Measurements from ENCODE around the gene COPG2.

DNA sequence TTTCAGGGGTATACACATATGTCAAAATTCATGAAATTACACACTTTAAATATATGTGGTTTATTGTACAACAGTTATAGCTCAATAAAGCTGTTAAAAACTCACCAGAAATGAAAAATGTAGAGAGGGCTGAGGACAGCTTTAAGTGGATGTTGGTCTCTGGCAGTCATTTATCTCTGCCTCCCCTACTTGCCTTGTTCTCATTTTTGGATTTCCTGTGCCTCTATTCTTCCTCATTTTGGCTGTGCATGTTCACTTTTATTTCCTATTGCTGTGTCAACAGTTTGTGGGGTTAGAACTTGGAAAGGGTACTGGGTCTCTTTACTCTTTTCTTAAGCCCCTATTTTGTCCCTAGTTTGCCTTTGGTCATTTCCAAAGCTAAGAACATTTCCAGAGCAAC lies 195.3 kb downstream of the COPG2 start:
- no peak for TF ChIP-seq EZH2phosphoT487 (IDR thresholded peaks at IDR 0.05; ENCODE audit: low read depth)
- TF ChIP-seq, protein P1, sequence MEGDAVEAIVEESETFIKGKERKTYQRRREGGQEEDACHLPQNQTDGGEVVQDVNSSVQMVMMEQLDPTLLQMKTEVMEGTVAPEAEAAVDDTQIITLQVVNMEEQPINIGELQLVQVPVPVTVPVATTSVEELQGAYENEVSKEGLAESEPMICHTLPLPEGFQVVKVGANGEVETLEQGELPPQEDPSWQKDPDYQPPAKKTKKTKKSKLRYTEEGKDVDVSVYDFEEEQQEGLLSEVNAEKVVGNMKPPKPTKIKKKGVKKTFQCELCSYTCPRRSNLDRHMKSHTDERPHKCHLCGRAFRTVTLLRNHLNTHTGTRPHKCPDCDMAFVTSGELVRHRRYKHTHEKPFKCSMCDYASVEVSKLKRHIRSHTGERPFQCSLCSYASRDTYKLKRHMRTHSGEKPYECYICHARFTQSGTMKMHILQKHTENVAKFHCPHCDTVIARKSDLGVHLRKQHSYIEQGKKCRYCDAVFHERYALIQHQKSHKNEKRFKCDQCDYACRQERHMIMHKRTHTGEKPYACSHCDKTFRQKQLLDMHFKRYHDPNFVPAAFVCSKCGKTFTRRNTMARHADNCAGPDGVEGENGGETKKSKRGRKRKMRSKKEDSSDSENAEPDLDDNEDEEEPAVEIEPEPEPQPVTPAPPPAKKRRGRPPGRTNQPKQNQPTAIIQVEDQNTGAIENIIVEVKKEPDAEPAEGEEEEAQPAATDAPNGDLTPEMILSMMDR (IDR thresholded peaks at IDR 0.05; ENCODE audit: low read depth, low read length) = no peak
